IPS DF 19.7 (cell line): ENCODE results near the gene SRRM1.
"Not testable (repeated sequence)": the region's sequence is repeated elsewhere in the genome, so short reads cannot be mapped to it uniquely, and the experiment has no call there.

Experiments
- DNase-seq: peaks from one replicate; pipeline ENCODE4 v3.0.0-alpha.2; 2013; ENCODE audit warnings: low read depth, low spot score

Gene SRRM1

DNA sequence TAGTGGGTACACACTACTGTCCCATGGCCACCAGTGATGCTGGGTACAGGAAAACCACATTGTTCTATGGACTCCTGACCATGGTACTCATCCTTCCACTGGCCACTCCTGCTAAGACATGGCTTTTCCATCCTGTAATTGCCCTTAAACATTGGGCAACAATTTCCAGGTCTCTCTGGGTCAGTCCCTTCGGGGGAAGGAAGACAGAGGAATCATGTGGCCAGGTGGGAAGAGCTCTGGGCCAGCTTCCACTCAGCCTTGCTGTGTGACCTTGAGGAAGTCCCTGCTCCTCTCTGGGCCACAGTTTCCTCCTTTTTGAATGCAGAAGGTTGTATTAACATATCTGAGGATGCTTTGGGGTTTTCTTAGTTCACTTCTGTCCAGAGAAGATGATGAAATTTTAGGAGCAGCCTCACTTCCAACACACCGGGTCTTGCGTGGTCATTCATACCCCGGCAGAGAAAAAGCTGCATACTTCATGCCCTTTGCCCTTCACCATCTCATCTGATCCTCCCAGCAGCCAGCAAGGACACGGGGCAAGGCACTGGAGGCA lies 50.8 kb downstream of the SRRM1 start:
- no peak for DNase-seq

- DNase-seq: no peak
Observed at GRCh38 chr1:24694380-24694843, 51.3 kb downstream of the SRRM1 start.

DNA sequence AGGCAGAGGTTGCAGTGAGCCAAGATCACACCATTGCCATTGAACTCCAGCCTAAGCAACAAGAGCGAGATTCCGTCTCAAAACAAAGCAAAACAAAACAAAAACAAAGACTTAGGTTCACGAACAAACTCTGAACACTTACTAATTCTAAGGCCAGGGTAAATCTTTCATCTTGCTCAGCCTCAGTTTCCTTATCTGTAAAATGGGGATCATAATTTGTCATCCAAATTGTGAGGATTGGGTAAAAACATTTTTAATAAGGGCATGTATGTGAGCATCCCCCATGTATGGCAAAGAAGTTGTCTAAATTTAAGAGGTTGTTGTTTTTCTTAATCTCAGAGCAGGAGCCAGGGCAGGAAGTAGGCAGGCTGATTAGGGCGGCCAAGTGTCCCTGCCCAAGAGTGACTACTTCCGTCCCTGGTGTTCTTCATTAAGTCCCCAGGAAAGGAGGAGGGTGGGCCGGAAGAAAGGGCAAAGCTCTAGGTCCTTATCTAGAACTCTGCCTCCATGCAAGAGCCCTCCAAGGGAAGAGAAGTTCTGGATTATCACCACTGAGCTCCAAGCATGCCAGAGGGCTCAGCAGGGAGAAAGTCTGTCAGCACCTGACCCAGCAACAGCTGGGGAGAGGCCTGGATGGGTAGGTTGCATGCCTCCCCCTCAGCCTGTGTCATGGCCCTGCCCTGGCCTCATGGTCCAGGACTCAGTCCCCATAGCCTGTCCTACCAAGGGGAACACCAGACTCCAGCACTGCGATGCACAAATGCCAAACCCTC lies 52.3 kb downstream of the SRRM1 start:
- no peak for DNase-seq

- DNase-seq: no peak
Observed at GRCh38 chr1:24696041-24696755, 53.1 kb downstream of the SRRM1 start.

DNA sequence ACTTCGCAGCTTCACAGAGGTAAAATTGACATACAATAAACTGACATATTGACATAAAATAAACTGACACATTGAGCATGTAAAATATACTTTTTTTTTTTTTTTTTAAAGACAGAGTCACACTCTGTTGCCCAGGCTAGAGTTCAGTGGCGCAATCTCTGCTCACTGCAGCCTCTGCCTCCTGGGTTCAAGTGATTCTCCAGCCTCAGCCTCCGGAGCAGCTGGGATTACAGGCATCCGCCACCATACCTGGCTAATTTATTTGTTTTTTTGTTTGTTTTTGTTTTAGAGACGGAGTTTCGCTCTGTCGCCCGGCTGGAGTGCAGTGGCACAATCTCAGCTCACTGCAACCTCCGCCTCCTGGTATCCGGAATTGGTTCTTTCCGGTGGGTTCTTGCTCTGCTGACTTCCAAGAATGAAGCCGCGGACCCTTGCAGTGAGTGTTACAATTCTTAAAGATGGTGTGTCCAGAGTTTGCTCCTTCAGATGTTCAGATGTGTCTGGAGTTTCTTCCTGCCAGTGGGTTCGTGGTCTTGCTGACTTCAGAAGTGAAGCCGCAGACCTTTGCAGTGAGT lies 53.7 kb downstream of the SRRM1 start:
- DNase-seq: no peak

DNA sequence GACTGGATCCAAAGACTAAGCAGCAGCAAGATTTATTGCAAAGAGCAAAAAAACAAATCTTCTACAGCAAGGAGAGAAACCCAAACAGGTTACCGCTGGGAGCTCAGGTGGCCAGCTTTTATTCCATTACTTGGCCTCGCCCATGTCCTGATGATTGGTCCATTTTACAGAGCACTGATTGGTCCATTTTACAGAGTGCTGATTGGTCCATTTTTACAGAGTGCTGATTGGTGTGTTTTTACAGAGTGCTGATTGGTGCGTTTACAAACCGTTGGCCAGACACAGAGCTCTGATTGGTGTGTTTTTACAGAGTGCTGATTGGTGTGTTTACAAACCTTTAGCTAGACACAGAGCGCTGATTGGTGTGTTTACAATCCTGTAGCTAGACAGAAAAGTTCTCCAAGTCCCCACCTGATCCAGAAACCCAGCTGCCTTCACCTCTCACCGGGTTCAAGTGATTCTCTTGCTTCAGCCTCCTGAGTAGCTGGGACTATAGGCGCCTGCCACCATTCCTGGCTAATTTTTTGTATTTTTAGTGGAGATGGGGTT lies 54.4 kb downstream of the SRRM1 start:
- not testable (repeated sequence) for DNase-seq

DNA sequence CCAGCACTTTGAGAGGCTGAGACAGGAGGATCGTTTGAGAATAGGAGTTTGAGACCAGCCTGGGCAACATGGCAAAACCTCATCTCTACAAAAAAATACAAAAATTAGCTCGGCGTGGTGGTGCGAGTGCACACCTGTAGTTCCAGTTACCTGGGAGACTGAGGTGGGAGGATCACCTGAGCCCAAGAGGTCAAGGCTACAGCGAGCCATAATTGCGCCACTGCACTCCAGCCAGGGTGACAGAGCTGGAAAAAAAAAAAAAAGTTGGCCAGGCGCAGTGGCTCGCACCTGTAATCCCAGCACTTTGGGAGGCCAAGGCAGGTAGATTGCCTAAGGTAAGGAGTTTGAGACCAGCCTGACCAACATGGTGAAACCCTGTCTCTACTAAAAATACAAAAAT lies 55.2 kb downstream of the SRRM1 start:
- DNase-seq: not testable (repeated sequence)

DNA sequence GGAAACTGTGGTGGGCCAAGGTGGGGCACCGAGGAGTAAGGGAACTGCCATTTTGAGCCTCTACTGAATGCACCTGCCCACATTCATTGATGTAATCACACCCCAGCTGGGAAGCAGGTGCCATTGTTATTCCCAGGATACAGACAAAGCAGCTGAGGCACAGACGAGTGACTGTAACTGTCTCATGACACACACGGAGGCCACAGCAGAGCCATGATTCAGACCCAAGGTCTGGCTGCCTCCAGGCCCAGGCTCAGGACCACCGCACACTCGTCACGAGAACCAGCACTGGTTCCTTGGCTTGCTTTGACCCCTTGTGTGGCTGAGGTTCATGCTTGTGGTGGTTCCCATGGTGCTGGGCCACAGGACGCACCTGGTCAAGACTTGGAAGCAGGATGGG lies 56.5 kb downstream of the SRRM1 start:
- no peak for DNase-seq

DNA sequence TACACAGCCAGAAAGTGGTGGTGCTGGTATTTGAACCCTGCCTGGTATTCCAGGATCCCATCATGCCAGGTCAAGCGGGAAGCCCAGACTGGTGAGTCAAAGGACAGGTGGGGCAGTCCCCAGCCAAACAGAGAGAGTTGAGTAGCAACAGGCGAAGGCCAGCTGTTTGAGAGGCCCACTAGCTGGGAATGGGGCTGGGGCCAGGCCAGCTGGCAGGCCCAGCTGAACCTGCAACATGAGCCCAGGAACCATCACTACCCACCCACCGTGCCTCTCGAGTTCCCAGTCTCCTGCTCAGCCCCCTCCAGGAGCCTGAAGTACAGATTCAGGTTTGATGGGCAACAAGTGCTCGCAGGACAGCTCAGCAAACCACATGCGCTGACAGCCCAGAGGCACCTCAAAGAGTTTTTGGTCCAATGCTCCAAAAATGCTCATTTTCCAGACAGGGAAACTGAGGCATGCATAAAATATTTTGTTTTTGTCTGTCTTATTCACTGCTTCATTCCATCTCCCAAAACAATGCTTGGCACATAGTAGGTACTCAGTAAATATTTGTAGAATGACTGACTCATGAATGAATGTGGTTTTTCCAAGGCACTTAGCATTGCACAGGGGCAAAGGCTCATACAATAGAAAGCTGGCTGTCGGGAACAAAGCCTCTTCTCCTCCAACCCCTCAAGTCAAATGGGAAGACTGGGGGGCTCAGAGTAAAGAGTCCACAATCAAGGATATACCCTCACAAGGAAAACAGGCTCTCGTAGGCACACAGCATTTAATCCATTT lies 59.6 kb downstream of the SRRM1 start:
- DNase-seq: no peak

- DNase-seq: no peak
Observed at GRCh38 chr1:24704411-24705259, 61.5 kb downstream of the SRRM1 start.

DNA sequence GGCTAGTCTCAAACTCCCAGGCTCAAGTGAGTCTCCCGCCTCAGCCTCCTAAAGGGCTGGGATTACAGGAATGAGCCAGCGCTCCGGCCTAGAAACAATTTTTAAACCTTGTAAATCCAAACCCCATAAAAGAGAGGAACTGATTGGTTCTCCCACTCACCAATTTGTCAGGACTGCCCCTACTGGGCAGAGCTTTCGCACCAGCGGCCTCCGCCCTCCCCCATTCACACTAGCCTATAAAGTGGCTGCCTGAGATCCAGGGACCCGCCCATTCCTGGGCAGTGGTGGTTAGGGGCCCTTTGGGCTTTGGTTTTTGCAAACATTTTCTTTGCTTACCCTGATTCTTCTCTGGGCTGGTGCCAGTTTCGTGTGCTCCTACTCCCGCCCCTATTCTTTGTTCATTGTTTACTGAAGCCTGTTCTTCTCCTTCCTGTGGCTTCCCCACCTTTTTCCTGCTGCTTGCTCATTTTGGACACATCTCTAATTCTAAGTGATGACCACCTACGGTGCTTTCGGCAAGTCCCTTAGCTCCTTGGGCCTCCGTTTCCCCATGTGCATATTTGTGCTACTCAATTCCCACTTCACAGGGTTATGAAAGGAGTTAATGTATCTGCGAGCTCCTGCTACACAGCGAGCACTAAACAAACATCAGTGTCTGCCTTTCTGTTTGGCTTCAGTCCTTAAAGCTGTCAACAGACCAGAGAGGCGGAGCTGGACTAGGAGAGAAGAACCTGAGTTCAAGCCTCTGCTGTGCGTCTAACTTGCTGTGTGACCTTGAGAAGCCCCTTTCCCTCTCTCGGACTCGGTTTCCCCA lies 62.4 kb downstream of the SRRM1 start:
- no peak for DNase-seq

- not testable (repeated sequence) for DNase-seq
Observed at GRCh38 chr1:24706074-24706389, 62.9 kb downstream of the SRRM1 start.

- no peak for DNase-seq
Observed at GRCh38 chr1:24707687-24708086, 64.6 kb downstream of the SRRM1 start.

GRCh38 chr1:24708938-24709337 lies 65.8 kb downstream of the SRRM1 start:
- no peak for DNase-seq

DNA sequence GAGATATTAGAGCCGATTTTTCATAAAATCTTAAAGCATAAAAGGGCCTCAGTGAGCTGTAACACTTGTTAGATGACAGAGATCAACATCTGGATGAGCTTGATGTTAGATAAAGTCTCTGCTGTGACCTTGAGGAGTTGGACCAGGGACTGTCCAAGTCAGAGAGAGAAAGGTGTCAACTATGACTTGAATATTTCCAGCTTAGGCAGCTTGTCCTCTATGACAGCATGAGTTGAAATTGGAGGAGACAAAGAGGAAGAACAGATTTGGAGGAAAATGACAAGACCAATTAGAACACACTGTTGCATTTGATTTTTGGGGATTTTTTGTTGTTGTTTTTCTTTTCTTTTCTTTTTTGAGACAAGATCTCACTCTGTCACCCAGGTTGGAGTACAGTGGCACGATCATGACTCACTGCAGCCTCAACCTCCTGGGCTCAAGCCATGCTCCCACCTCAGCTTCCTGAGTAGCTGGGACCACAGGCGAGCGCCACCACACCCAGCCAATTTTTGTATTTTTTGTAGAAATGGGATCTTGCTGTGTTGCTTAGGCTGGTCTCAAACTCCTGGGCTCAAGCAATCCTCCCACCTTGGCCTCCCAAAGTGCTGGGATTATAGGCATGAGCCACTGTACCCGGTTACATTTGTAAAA lies 66.8 kb downstream of the SRRM1 start:
- no peak for DNase-seq

- no peak for DNase-seq
Observed at GRCh38 chr1:24711329-24711728, 68.2 kb downstream of the SRRM1 start.

DNA sequence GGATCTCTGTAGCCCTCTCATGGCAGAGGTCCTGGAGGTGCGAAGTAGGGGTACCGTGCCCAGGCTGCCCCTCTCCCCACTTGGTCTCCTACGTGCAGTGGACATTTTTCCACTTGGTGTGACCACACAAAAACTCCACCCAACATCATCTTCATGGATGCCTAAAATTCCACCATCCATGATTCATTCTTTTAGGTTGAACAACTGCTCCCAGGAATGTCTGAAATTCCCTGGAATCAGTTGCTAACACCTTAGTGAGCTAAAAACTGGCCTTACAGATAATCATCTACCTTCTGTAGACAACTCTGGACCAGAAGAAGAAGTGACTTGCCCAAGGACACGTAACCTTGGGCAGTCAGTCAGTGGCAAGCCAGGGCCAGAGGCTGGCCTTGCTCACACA lies 70.1 kb downstream of the SRRM1 start:
- DNase-seq: no peak

DNA sequence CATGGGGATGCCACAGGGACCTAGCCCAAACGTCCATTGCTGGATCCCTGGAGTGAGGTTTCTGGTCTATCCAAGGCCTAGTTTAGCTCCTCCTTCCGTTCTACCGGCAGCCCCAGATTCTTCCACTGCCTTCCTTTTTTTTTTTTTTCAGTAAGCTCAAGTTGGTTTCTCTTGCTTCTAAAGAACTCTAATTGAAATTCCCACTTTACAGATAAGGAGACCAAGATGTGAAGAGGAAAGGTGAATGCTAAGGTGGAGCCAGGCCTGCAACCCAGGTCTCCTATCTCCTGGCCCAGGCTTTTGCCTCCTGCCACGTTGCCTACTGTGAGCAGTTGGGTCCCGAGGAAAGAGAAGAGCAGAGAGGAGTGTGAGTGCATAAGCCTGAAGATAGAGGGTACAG lies 70.6 kb downstream of the SRRM1 start:
- no peak for DNase-seq

DNA sequence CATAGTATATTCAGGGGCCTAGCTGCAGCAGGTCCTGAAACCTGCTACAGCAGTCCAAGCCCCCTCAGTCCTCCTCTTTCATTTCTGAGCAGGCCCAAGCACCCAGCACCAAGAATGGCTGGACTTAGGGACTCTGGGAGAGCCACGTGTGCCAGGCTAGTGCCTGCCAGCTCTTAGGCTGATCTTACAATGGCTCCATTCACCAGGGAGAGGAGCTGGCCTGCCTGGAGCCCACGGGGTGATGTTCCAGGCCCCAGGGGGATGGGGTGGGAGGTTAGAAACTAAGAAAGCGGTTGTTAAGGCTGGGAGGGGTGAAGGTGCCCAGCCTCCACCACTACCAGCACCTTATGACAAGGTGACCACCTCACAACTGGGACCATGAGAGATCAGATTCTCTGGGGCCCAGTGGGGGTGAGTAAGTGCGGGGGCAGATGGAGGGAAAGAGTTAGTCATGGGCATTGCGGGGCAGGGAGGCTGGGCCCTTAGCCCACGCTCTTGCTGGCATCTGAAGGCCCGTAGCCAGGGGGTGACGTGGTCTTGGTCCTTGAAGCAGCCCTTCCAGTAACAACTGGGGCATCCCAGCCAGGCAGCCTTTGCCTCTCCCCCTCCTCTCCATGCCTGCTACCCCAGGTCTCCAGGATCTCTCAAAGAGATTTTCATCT lies 71.9 kb downstream of the SRRM1 start:
- DNase-seq: no peak
